NCI-H128 (cell line): ENCODE results near the gene SIX2.

Experiments
- DNase-seq: peaks from one replicate; lab custom pipeline; 2025; ENCODE audit not compliant: unreplicated experiment; lab: John Stamatoyannopoulos, UW

The SIX2 gene

DNA sequence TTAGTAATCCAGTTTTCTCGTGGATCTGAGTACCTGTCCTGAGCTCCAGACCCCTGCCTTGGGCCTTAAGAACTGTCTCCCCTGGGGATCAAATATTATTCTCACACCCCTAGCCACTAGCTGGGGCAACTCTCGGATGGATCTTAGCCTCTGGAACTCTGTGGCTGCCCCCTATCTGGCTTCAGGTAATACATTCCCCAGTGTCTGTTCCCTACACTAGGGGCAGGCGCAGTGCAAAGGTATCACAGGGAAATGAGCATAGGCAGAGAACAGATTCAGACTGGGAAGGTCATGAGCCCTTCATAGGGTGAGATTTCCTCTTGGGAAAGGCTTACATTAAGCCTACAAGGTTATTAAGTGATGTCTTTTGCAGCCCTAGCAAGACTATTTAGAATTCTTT lies 11.2 kb upstream of the SIX2 start:
- no peak for DNase-seq

DNA sequence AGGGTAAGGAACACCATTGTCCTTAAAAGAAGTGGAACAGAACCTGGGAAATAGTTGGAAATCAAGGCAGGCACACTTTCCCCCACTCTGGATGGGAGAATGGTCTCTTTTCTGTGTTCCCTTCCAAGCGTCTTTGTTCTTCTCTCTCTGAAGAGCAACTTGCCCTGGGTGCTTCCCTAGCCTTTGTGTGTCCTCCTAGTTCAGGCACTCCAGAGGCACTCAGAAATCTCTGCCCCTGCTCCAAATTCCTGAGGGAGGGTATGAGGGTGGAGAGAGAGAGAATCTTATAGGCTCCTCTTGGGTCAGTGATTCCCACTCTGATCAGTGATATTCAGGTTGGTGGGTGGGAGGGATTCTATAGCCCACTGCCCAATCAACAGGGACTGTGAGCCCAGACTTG lies 8.8 kb upstream of the SIX2 start:
- no peak for DNase-seq

DNA sequence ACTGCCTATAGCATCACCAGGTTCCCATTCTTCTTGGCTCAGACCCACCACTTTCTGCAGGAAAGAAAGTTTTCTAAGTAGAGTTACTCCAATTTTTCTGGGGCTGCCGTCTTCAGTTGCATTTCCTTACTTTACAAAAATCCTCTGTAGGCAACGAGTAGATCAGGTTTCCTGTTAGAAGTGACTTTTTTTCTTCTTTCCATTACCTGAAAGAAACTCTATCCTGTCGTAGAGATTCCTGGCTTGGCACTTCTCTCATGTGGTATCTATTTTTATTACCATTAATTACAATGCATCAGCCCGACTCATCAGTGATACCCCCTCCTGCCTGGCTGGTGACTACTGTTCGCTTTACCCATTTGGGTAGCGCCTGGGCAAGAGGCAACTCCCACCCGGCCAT lies 5.6 kb upstream of the SIX2 start:
- DNase-seq, result no peak

DNA sequence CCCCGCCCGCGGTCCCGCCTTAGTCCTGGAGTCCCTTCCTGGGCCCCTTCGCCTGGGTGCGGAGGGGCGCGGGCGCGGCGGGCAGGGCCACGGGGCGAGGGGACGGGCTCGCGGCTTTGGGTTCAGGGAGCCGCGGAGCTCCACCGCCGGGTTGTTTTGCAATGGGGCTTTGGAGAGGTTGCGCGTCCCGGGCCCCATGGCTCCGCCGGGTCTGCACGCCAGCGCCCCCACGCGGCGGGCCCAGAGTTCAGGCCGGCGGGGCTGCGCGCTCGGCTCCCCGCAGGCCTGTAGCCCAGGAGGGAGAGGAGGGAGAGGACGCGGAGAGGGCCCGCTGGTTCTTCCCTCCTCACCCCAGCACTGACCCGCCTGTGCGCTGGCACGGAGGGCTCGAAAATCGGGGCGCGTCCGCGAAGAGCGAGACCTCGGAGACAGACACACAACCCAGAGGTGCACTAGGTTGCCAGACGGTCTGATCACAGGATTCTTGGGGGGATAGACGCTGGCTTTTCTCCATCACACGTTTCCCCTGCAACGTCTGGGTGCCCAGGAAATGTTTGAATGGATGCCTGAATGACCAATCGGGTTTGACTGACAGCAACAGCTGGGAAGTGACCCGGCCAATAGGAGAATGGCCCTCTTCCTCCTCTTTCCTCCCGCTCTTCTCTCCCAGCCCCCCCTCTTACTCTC lies 4.9 kb upstream of the SIX2 start:
- no peak for DNase-seq

DNA sequence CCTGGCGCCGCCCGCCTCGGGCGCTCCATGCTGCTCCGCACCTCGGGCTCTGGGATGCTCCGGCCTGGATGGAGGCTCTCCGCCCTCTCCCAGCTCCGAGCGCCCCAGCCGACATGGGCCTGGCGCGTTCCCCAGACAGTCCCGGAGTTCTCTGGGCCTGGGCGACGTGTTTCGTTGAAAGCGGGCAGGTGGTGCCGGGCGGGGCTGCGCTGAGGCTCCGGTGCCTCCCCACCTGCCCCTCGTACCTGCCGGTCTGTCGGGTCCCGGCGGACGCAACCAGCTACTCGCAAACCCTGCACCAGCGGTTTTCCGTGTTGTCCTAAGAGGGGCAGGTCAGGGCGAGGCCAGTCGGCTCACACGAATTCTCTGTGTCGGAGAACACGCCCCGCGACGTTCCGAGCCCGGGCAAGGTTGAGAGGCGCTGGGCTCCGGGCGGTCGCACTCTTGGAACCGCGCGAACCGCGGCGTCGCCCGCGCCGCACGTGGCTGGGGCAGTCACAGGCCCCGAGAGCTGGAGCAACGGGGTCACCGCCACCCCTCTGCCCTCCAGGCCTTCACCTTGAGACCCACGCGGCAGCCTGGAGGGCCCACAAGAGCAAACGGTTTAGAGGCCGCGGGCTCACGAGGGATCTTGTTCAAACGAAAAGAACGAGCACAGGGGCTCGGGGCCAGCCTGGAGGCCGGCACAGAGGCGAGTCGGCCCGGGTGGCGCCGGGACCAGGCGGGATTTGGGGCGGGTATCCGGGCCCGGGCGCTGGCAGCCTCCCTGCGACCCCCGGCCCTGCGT lies 4.2 kb upstream of the SIX2 start:
- DNase-seq, result no peak

DNA sequence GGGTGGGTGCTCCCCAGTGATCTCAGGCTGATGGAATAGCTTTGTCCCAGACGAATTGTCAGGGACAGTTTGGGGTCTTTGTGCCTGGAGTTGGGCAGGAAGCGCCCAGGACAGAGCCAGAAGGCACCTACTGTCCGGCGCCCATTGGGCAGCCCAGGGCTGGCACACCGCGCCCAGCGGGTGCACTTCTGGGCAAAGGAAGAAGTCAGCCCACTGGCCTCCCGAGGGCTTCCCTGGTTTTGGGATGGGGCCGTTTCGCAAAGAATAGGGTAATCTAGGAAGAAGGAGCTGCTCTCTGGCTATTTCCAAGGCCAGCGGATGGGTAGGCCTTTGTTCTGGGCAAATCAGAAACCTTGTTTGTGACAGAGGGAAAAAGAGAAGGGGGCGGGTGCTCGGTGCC lies 3.5 kb upstream of the SIX2 start:
- DNase-seq, result no peak

DNA sequence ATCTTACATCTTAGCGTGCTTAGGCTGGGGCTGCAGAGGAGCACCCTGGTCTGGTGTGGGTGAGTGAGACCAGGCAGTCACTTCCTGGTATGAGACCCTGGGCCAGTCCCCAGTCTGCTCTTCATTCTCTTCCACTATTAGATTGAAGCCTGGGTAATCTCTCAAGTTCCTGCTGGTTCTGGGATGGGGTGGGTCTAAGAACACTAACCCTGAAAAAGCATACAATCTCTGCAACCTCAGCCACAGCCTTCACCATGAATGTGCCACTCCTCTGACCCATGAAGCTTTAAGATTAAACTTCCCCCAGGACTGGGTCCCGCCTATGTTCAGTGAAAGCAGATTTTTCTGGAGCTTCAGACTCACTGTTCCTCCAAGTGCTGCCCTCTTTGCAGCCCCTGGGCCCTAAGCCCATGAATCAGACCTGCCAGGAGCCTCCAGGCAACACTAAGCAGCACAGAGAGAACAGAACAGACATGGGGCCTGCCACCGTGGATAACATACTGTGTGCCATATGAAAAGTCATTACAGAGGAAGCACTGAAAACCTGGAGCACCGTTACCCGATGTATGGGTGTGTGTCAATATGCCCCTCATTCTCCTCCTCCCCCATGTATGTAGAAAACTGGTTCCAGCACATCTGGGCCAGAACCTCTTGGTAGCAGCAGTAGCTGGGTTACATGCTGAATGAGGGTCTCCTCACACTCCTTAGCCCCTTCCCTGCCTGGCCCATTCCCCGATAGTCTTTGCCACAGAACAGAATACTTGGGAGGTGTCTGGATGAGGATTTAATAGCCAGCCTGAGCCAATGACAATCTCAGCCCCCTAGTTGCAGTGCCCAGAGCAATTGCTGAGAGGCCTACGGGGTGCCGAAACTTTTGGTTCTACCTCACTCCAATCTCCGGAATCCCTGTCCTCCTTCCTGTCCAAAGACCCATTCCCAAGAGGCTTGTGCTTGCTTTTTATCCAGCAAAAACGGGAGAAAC lies 2.7 kb upstream of the SIX2 start:
- DNase-seq, result no peak

DNA sequence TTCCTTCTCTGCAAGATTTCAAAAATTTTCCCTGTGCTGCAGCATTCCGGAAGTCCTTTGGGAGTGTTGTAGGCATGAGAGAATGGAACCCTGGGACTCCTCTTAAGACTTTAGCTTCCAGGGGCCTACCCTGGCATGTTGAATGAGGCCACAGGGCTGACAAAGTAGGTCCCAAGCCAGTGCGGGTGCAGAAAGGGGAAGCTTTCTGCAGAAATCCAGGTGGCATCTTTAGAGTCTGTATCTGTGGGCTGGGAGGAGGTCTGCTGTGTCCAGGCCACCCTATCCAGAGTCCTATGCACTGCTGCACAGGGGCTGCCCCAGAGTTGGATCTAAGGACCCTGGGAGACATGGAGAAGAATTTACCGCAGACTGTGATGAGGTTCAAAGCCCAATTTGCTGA lies 1.9 kb upstream of the SIX2 start:
- no peak for DNase-seq

DNA sequence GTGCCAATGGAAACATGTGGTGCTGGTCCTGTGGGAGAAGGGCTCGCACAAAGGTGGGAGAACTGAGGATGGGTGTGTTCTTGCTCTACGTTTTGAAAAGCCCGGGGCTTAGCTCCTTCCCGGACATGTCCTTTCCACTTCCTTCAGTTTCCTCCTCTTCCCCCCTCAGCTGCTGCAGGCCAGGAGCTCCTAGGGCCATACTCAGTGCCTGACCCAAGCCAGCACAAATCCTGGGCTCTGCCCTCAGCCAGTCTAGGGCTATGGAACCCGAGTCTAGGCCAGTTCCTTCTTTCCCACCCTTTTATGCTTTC lies 1.4 kb upstream of the SIX2 start:
- DNase-seq, result no peak

DNA sequence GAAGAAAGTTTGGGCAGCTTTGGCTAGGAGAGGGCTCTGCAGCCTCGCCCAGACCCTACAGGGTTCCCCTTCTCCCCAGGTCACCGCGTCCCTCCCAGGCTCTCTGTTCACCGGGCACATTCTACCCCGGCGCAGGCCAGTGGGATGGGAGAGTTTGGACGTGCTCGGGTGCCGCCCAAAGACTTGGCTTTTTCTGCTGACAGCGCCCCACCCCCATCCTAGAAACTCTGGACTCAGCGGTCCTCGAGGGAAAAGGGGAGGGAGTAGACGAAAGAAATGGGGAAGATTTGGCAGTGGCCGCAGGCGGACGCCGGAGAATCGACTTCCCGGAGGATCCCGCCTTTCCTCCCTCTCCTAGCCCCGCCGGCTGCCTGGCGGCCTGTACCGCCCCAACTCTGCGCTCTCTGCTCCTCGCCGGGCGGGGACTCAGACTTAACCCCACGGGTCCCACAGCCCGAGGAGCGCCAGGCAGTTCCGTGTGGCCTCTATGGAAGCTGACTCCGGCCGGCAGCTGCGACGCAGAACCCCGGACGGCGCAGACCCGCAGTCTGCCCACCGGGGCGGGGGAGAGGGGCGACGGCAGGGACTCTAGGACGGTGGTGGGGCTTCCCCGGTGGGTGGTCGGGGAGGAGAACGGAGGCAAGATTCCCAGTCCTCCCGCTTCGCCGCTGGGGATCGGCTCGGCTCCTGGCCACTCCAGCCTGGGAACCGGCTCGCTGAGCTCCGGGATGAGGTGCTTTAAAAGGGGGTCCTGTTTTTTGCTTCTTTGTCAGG lies 863 bp upstream of the SIX2 start:
- DNase-seq, result no peak

DNA sequence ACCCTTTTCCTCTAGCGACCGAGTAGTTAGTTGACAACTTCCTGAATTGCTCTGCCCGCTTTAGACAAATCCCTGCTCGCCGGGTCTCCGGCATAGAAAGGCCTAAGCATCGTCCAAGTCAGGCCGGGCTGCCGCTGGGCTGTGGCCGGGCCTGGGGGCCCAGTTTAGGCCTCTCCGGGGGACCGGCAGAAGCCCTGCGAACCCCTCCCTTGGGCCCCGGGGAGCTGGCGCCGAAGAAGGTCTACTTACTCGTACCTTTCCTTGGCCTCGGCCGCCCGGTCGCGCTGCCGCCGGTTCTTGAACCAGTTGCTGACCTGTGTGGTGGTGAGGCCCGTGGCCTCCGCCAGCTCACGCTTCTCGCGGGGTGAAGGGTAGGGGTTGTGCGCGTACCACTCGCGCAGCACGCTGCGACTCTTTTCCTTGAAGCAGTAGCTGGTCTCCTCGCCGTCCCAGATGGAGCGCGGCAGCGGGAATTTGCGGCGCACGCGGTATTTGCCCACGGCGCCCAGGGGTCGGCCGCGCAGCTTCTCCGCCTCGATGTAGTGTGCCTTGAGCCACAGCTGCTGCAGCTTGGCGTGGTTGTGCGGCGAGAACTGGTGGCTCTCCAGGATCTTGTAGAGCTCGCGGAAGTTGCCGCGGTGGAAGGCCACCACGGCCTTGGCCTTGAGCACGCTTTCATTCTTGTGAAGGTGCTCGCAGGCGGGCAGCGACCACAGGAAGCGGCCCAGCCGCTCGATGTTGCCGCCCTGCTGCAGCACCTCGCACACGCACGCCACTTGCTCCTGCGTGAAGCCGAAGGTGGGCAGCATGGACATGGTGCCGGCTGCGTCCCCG lies 739 bp downstream of the SIX2 start:
- no peak for DNase-seq

DNA sequence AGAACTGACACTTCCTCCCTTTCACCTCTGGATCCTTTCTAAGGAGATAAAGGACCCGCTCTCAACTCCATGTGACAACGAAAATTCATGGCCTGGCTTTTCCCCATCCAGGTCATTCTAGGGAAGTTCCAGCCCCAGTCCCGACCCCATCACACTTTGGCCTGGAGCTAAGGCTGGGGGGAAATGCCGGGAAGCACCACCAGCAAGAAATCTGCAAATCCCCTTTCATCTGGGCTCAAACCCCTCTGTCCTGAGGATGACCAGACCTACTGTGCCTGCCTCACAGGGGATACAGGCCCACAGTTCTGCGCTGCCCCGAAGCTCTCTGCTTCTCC lies 1.3 kb downstream of the SIX2 start:
- DNase-seq, result no peak

DNA sequence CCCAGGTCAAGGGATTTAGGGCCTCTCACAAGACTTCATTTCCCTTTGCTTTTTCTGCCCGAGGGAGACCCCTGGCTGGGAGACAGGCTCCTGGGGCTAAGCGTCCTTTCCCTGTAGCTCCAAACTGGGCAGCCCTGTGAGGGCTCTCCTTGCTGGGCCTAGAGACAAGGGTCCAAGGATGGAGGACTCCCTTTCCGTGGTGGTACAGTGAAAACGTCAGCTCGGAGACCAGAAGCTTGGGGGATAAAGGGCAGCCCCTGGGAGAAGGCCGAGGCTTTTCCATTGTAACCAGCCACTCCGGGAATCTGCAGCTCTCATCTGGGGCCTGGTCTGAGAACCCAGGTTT lies 2.3 kb downstream of the SIX2 start:
- DNase-seq, result no peak

DNA sequence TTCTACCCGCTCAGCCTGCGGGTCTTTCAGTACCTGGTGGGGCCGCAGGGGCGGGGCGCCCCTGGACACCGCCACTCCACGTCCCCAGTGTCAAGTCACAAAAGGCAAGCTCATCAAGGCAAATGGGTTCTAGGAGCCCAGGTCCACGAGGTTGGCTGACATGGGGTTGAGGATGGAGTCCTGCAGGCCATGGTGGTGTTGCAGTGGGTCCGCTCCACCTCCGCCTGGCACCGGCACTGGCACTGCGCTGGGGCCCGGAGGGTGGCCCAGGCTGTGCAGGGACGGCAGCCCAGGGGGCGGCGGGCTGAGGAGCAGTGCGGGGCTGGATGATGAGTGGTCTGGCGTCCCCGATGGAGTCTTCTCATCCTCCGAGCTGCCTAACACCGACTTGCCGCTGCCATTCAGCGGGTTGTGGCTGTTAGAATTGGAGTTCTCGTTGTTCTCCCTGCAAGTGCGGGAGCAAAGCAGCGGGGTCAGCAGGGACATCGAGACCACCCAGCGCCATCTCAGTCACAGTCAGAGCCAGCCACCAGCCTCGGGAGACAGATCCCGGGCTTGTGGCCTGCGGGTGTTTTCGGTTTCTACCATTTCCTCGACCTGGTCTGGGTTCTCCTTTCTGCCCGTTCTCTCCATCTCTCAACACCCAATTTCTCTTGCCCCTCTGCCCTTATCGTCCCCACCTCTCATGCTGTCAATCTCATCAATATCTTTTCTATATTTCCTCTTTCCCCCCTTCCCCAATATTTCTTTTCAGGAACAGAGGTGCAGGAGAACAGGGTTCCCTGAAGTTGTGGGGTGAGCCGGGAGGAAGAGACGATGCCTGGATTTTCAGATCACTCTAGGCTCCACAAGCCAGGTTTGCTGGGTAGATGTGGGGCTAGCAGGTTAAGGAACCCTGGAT lies 3.0 kb downstream of the SIX2 start:
- DNase-seq, result no peak

DNA sequence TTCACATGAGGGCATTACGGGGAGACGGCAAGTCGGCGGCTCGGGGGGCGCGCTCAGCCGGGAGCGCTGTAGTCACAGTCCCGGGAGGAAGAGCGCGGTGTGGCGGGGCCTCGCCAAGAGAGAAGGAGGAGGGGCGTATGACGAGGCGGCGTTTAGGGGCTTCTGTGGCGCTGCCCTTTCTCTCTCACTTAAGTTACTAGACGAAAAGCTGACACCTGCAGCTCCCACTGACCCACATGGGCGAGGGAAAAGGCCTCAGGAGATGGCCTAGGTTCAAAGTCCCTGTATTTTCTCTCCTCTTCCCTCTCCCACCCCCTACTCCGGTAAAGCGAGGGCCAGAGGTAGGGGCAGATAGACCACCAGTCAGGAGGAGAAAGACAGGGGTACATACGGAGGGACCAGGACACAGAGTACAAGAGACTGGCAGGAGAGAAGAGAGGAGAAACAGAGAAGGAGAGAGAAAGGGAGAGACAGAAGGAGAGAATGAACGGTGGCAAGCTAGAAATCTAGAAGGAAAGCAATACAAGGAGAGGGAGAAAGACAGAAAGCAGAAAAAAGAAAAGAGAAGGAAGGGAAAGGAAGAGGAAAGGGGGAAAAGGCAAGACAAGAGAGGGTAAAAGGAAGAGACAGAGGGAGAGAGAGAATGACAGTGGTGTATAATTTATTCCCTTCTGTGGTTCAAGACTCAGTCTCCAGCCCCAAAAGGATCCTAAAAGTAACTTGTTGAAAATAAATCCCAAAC lies 3.8 kb downstream of the SIX2 start:
- no peak for DNase-seq

DNA sequence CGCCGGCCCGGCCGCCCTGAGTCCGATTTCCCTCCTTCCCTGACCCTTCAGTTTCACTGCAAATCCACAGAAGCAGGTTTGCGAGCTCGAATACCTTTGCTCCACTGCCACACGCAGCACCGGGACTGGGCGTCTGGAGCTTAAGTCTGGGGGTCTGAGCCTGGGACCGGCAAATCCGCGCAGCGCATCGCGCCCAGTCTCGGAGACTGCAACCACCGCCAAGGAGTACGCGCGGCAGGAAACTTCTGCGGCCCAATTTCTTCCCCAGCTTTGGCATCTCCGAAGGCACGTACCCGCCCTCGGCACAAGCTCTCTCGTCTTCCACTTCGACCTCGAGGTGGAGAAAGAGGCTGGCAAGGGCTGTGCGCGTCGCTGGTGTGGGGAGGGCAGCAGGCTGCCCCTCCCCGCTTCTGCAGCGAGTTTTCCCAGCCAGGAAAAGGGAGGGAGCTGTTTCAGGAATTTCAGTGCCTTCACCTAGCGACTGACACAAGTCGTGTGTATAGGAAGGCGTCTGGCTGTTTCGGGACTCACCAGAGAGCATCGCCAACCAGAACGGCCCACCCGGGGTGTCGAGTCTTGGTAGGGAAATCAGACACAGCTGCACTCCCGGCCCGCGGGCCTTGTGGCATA lies 4.6 kb downstream of the SIX2 start:
- DNase-seq, result no peak

DNA sequence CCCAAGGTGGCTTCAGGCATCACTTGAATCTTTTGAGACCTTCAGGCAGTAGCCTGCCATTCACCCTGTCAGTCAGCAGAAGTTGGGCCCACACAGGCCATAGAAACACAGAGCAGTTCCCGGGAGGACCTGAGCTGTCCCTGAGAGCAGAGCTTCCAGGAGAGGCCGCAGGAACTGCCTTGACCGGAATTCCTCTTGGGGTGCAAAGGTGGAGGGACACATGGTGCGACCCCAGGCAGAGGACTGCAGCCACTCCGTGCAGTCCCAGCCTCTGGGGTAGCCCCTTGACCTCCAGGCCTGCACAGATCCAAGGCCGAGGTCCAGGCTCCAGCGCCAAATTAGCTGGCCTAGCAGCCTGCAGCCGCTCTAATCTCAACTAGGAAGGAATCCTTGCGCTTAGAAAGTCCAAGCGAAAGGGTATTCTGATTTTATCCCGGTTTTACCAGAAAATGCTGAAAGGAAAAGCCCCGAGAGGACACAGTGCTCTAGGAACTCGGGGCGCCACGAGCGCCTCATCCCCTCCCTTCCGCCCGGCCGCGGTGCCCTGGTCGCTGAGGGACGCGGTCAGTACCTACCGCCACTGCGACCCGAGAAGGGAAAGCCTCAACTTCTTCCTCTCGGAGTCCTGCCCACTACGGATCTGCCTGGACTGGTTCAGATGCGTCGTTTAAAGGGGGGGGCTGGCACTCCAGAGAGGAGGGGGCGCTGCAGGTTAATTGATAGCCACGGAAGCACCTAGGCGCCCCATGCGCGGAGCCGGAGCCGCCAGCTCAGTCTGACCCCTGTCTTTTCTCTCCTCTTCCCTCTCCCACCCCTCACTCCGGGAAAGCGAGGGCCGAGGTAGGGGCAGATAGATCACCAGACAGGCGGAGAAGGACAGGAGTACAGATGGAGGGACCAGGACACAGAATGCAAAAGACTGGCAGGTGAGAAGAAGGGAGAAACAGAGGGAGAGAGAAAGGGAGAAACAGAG lies 5.4 kb downstream of the SIX2 start:
- DNase-seq, result no peak
